ENCODE data around the gene ARL5B. TPM values are rescaled to one million over a fixed set of nuclear protein-coding genes. Genes with fewer than 3 reads are reported as not detected.

The ARL5B gene
- total and polyA plus RNA-seq, 2 of the 8 experiments (the other 6 are each of a cell fraction or from before 2014, with no cell fraction given) = 8.4 to 52.1 TPM

- Histone ChIP-seq H3K56ac (replicated peaks; ENCODE audit: insufficient read length, low read depth, low read length) (no peak overlapping the region), H3K23ac (ENCODE audit: insufficient read length) (no peak overlapping the region), H3K4ac (replicated peaks; ENCODE audit: insufficient read length, low read depth, low read length) (no peak overlapping the region), H3K18ac (ENCODE audit: extremely low read depth, low read length) (no peak overlapping the region), H3K27ac (ENCODE audit: low read depth, low read length) (no peak overlapping the region), H3K27me3 (replicated peaks in 1 of 4; ENCODE audit: control insufficient read depth in 3 of 4, extremely low read depth in 1 of 4, insufficient read depth in 3 of 4, low read length in 3 of 4) (no peaks in the 10 kb centered on the region), H3K4me1 (replicated peaks in 1 of 4; ENCODE audit: control insufficient read depth in 3 of 4, insufficient read depth in 4 of 4, low read length in 3 of 4) (no peaks in the 10 kb centered on the region), H2BK5ac (ENCODE audit: low read depth, low read length) (no peak overlapping the region), H2AFZ (ENCODE audit: low read length) (no peak overlapping the region), H4K20me1 (replicated peaks in 1 of 2; ENCODE audit: control insufficient read depth in 1 of 2, insufficient read depth in 2 of 2, low read length in 2 of 2) (no peaks in the 10 kb centered on the region), H4K91ac (replicated peaks; ENCODE audit: insufficient read length, low read length) (no peak overlapping the region), H4K5ac (ENCODE audit: insufficient read length, low read depth, low read length) (no peak overlapping the region), H3K79me2 (ENCODE audit: control insufficient read depth in 1 of 2, insufficient read depth in 2 of 2, low read length in 2 of 2) (no peaks in the 10 kb centered on the region), H3K4me2 (ENCODE audit: insufficient read depth in 1 of 2, low read depth in 2 of 2, low read length in 2 of 2) (no peak overlapping the region), H3K14ac (ENCODE audit: insufficient read length) (no peak overlapping the region), H3K4me3 (ENCODE audit: extremely low read depth in 1 of 4, insufficient read depth in 2 of 4, low read depth in 3 of 4, low read length in 4 of 4) (no peak overlapping the region), H2BK120ac (replicated peaks; ENCODE audit: low read depth, low read length) (no peak overlapping the region), H3K23me2 (ENCODE audit: low read depth, low read length) (no peaks in the 10 kb centered on the region; the same call in 1 of the 2 replicates), H3K79me1 (ENCODE audit: low read depth, low read length) (no peaks in the 10 kb centered on the region), H3K9me3 (ENCODE audit: insufficient read depth in 2 of 2, low read depth in 1 of 2, low read length in 1 of 2) (no peaks in the 10 kb centered on the region), H2BK15ac (ENCODE audit: low read length) (no peak overlapping the region), H2BK20ac (ENCODE audit: low read length) (no peak overlapping the region), H3K36me3 (ENCODE audit: control insufficient read depth in 2 of 4, insufficient read depth in 4 of 4, low read length in 3 of 4) (no peaks in the 10 kb centered on the region), H4K8ac (ENCODE audit: extremely low read depth, insufficient read depth, low read length) (no peak overlapping the region), H2BK12ac (ENCODE audit: low read depth, low read length) (no peak overlapping the region), H3K9ac (replicated peaks in 1 of 4; ENCODE audit: extremely low read depth in 1 of 4, low read depth in 3 of 4, low read length in 3 of 4) (no peak overlapping the region), H2AK5ac (ENCODE audit: low read depth, low read length) (no peak overlapping the region)
- WGBS, 2 experiments (ENCODE audit: extremely low coverage in 1 of 2, insufficient coverage in 1 of 2, insufficient read length in 1 of 2, insufficient replicate concordance in 2 of 2, low coverage in 1 of 2, low lambda C conversion rate in 2 of 2, missing lambda C conversion rate in 1 of 2) = 84% methylated on average over 6 of the region's 6 CpGs; no CpG with 5 or more reads in 1 of the 2 experiments
- POLR2A ChIA-PET (ENCODE audit: partially characterized antibody) = interaction anchor here (1.6 kb wide), 1 partner anchor 11 kb away, joined by 3 read pairs; no protein-coding TSS in a partner anchor
- CTCF ChIA-PET (ENCODE audit: partially characterized antibody) = interaction anchor here (0.8 to 1.4 kb wide), 4 partner anchors 9 to 74 kb away, joined by 3 read pairs; no protein-coding TSS in a partner anchor
- FAIRE-seq (peak; percentile 19), DNase-seq (ENCODE audit: low read depth in 1 of 2, low spot score in 2 of 2) (no peak)
- TF ChIP-seq CBX8 (IDR thresholded peaks at IDR 0.05; ENCODE audit: borderline replicate concordance, low read depth, low read length) = no peak
- no peak for TF ChIP-seq HDAC6 (IDR thresholded peaks at IDR 0.05; ENCODE audit: low read depth, low read length)
- TF ChIP-seq ATF3 (IDR thresholded peaks at IDR 0.05; ENCODE audit: insufficient read depth, low read depth, low read length) = no peak
- no peak for TF ChIP-seq KDM1A (IDR thresholded peaks at IDR 0.05; ENCODE audit: borderline replicate concordance, low read length)
- TF ChIP-seq MAFK (IDR thresholded peaks at IDR 0.05; ENCODE audit: low read depth, low read length) = no peak
- no peak for TF ChIP-seq JUND (IDR thresholded peaks at IDR 0.05; ENCODE audit: low read length)
- no peak for TF ChIP-seq RXRA (IDR thresholded peaks at IDR 0.05; ENCODE audit: insufficient read depth, low read depth, low read length)
- TF ChIP-seq BACH1 (IDR thresholded peaks at IDR 0.05; ENCODE audit: low read length) = no peak
- TF ChIP-seq TCF12 (IDR thresholded peaks at IDR 0.05; ENCODE audit: low read depth, low read length) = no peak
These were observed 40.9 kb downstream of the ARL5B start for GRCh38 chr10:18699849-18700840.

All from H1 (cell line).